Measurements from ENCODE around the gene NETO2. TPM values are rescaled to one million over a fixed set of nuclear protein-coding genes. Genes with fewer than 3 reads are reported as not detected.

The NETO2 gene
- total RNA-seq, 1 donor: 6.0 TPM

DNA sequence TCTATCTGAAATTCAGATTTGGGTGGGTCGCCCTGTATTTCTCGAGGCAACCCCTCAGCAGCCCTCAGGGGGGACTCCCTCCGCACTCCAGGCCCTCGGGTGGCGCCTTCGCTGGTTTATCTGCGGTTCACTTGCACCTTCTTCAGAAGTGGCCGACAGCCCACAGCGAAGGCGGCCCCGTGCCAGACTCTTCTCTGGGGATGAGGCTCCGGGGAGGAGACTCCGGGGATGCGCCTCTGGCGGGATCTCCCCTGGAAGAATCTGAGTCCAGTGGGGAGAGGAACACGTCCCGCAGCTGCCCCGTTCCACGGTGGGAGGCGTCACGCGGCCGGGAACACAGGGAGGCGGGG, 106.4 kb downstream of the NETO2 start:
- peak overlapping the region; percentile 70 for H3K4me3 ChIP-seq (ENCODE audit: low read depth, low read length)
- DNase-seq (ENCODE audit: low read depth): no peak
- TF ChIP-seq, protein P1, sequence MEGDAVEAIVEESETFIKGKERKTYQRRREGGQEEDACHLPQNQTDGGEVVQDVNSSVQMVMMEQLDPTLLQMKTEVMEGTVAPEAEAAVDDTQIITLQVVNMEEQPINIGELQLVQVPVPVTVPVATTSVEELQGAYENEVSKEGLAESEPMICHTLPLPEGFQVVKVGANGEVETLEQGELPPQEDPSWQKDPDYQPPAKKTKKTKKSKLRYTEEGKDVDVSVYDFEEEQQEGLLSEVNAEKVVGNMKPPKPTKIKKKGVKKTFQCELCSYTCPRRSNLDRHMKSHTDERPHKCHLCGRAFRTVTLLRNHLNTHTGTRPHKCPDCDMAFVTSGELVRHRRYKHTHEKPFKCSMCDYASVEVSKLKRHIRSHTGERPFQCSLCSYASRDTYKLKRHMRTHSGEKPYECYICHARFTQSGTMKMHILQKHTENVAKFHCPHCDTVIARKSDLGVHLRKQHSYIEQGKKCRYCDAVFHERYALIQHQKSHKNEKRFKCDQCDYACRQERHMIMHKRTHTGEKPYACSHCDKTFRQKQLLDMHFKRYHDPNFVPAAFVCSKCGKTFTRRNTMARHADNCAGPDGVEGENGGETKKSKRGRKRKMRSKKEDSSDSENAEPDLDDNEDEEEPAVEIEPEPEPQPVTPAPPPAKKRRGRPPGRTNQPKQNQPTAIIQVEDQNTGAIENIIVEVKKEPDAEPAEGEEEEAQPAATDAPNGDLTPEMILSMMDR (IDR thresholded peaks at IDR 0.05; ENCODE audit: insufficient read depth, low read length): no peak

DNA sequence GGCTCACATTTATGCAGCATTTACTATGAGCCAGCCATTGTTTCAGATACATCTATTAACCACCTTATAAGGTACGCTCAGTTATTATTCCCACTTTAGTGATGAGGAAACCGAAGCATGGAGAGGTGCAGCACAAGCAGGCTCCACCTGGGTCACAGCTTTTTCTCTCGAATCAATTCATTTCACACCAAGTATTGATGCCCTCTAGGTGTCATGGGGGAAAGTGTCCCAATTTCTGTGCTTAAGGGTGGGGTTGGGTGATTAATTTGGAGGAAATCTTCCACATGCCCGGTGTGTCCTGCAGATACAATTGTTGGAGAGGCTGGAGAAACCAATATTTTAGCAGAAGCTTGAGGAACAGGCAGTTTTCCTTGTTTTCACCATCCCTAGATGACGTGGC, 107.5 kb downstream of the NETO2 start:
- no peak for DNase-seq (ENCODE audit: low read depth)
- TF ChIP-seq, protein P1 (IDR thresholded peaks at IDR 0.05; ENCODE audit: insufficient read depth, low read length): no peak
- H3K4me3 ChIP-seq (ENCODE audit: low read depth, low read length): no peak overlapping the region

DNA sequence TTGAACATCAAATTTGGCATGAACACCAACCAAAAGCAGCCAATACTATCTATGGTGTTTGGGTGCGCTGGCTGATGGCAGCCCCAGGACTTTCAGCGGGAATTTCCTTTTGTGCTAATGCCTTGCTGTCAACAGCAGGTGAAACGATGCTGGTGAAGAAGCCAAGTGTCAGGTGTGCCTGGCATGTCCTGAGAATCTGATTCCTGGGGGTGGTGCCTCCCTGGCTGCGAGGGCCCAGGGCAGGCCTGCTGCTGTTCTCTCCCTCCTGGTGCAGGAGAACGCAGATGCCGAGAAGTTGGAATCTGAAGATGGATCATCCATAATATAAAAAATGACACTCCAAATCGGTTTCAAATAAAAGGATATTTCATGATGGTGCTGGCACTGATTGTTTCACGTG, 108.3 kb downstream of the NETO2 start:
- no peak for DNase-seq (ENCODE audit: low read depth)
- TF ChIP-seq, protein P1 (IDR thresholded peaks at IDR 0.05; ENCODE audit: insufficient read depth, low read length): no peak
- no peak overlapping the region for H3K4me3 ChIP-seq (ENCODE audit: low read depth, low read length)

DNA sequence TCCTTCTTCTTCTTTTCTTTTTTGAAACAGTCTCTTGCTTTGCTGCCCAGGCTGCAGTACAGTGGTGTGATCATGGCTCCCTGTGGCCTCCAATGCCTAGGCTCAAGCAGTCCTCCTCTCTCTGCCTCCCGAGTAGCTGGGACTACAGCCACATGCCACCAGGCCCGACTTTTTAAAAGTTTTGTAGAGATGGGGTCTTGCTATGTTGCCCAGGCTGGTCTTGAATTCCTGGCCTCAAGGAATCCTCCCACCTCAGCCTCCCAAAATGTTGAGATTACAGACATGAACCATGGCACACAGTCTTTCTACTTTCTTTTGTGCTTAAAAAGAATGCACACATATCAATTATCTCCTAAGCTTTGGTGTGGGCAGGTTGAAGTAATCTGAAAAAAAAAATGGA, 109.3 kb downstream of the NETO2 start:
- TF ChIP-seq, protein P1 (IDR thresholded peaks at IDR 0.05; ENCODE audit: insufficient read depth, low read length): no peak
- DNase-seq (ENCODE audit: low read depth): no peak
- no peak overlapping the region for H3K4me3 ChIP-seq (ENCODE audit: low read depth, low read length)

DNA sequence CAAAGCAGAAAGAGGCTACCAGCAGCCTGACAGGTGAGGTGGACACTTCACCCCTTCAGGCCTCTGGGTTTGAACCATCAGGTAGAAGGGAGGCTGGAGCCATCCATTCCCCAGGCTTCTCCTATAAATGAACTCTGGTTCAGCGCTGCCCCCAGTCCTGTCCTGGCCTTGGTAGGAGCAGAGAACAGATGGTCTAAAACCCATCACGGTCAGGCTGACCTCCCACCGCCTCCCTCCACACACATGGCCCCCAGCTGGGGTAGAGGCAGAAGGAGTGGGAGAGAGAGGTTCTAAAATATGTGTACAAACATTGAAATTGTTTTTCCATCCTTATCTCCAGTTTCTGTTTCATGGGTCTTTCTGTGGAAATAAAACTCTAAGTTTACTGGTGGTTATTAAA, 110.6 kb downstream of the NETO2 start:
- TF ChIP-seq, protein P1 (IDR thresholded peaks at IDR 0.05; ENCODE audit: insufficient read depth, low read length): no peak
- no peak overlapping the region for H3K4me3 ChIP-seq (ENCODE audit: low read depth, low read length)
- DNase-seq (ENCODE audit: low read depth): no peak

DNA sequence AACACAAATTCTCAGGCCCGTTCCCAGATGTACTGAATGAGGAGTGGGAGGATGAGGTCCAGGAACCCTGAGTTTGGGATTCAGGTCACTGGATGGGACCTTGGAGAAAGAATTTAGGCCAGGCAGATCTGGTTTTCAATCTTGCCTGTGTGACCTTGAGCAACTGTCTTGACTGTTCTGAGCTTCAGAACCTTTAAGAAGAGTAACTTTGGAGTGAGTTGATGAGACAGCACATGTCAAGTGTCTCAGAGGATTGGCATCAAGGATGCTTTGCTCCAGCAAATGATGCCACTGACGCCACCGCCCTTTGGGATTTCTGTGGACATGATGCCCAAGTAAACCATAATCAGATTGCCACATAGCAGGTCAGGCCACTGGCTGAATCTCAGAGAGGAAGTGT, 114.0 kb downstream of the NETO2 start:
- no peak for DNase-seq (ENCODE audit: low read depth)
- TF ChIP-seq, protein P1 (IDR thresholded peaks at IDR 0.05; ENCODE audit: insufficient read depth, low read length): no peak
- no peak overlapping the region for H3K4me3 ChIP-seq (ENCODE audit: low read depth, low read length)

DNA sequence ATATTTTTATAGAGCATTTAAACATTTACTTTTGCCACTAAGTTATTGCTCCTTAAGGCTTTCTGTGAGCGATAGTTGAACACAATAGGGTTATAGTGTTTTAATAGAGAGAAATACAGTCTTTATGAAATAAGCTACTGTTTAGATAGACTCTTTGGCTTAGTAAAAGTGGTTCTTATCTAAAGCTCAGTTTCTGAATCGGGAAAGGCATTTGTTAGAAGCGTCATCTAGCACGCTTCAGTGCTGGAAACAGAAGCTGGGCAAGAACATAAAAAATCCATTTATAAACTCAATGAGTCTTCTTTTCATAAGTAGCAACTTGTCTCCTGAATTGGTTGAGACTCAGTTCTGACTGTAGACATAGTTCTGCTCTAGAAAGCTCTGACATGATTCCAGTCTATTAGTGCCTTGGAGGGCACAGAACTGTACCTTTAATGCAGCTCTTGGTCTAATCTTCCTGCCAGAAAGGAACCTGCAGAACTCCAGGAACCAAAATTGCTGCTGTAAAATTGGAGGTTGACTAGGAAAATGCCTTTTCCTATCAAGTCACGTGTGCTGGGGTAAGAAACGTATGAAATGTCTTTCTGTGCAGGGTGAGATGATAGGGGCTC, 114.9 kb downstream of the NETO2 start:
- TF ChIP-seq, protein P1 (IDR thresholded peaks at IDR 0.05; ENCODE audit: insufficient read depth, low read length): no peak
- DNase-seq (ENCODE audit: low read depth): no peak
- no peak overlapping the region for H3K4me3 ChIP-seq (ENCODE audit: low read depth, low read length)
